ENCODE data around the gene ANO7.

Gene ANO7

DNA sequence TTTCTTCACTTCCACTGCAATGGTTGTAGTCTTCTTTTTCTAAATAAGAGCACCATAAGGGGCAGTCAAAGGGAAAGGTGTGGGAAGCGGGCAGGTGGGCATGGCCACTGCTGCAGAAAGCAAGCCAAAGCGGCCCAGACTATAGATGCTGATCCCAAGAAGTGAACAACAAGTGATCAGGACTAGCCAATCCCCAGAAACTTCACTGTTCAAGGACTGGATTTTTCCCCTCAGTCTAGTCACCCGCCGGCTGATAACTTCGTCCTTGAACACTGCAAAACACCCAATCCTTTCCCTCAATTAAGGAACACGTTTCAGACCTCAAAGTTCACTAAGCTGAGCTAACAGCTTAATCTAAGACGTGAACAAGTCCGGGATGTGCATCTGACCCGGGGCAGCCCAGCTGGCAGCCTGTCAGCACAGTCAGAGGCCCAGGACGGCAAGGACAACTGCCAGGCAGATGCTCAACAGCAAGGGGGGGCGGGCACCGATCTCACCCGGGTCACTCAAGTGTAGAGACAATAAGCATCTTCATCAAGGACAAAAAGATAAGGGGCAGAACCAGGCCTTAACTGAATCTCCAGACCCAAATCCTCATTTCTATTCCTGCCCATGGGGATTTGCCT, 67.2 kb downstream of the ANO7 start:
- no peak for DNase-seq

GRCh38 chr2:241256168-241256545, 67.7 kb downstream of the ANO7 start:
- DNase-seq: no peak

GRCh38 chr2:241257419-241258032, 69.0 kb downstream of the ANO7 start:
- no peak for DNase-seq

DNA sequence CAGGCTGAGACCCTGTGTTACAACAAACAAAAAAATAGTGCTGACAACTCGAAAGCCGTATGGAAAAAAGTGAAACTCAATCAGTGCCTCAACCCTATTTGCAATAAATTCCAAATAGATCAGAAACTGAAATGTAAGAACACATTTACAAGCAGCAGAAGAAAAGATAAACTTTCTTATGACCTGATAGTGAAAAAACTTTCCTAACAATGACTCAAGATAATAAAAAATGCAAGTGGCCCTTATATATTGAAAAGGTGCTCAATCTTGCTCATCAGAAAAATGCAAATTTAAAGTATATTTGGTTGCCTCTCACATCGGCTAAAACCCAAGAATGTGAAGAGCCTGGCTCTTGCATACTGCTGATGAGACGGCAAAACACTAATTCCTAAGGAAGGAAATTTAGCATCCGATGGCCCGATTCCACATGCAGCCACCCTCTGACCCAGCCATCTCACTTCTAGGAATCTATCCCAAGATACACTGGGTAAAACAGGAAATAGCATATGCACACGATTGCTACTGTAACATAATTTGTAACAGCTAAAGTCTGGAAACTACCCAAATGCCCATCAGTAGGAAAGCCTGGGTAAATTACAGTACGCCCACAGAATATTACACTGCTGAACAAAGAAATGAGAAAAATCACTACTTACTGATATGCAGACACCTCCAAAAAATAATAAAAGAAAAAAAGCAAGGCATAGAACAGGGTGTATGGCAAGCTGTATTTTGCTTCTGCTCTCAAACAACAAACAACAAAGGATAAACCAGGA, 70.2 kb downstream of the ANO7 start:
- DNase-seq: no peak

DNA sequence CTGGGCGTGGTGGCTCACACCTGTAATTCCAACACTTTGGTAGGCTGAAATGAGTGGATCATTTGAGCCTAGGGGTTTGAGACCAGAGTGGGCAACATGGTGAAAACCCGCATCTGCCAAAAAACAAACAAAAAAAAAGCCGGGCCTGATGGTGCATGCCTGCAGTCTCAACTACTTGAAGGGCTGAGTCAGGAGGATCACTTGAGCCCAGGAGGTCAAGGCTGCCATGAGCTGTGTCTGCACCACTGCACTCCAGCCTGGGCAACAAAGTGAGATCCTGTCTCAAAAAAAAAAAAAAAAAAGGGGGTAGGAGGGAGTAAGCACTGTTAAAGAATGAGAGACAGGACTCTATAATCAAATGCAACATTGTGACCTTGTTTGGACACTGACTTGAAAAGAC, 72.4 kb downstream of the ANO7 start:
- DNase-seq: no peak

- no peak for DNase-seq
Observed at GRCh38 chr2:241261628-241262027, 73.2 kb downstream of the ANO7 start.

DNA sequence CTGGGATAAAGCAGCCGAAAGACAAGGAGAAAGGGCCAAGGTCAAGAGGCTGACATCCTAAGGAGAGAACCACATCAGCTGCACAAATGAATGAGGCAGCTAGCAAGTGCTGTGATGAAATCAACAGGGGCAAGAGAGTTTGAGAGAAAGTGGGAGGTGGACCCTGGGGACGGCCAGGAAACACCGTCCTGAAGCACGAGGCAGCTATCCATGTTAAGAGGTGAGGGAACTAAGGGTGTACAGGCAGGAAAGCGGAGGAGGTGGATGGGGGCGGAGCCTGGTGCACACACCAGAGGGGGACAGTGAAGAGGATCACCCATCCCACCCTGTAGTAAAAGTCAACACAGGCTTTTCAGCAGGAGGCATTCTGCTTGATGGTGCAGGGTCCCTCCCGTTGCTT, 74.6 kb downstream of the ANO7 start:
- no peak for DNase-seq

GRCh38 chr2:241265506-241265905, 77.0 kb downstream of the ANO7 start:
- DNase-seq: no peak

DNA sequence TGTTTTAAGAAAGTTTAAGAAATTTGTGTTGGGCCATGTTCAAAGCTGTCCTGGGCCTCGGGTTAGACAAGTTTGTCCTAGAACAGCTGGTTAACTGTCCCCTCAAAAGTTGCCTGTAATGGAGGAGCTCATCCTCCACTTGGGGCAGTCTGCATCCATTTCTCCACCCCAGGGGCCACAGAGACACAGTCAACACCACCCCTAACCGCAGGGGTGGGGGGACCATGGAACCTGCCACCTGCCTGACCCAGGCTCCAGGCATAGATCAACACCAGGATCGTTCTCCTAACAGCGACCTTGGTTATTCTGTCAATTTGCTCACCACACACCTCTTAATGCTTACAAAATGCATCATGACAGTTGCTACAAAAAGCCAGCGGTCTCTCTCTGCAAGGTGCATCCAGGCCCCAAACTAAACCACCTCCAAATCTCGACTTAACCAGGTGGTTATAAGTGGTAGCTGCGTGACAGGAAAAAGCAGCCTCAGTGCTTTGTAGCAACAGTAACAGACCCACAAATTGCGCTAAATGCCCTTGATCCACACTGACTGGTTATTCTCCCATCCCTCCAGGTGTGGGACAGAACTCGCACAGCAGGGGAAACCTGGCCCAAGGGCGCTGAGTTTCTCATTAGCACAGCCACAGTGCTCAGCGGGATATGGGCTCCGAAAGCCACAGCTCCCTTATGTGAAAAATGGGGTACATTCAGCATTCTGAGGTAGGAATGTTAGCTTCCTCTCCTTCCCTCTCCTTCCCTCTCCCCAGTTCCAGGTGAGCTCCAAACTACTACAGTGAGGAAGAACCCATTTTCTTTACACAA, 79.0 kb downstream of the ANO7 start:
- DNase-seq: no peak

DNA sequence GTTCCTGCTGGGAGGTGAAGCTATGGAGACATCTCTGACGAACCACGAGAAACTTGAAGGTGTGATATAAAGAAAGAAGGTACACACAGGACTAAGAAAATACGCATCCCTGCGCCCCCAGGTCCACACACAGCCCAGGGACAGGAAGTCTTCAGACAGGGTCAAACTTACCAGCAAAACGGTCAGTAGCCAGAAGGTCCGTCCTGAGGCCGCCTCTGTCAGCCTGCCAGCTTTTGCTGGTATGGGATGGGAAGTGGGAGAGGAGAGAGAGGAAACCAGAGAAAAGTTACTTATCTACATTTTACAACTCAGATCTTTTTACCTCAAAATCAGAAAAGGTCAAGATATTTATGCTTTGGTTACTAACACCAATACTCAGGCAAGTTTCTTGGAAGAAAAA, 79.8 kb downstream of the ANO7 start:
- DNase-seq: no peak

DNA sequence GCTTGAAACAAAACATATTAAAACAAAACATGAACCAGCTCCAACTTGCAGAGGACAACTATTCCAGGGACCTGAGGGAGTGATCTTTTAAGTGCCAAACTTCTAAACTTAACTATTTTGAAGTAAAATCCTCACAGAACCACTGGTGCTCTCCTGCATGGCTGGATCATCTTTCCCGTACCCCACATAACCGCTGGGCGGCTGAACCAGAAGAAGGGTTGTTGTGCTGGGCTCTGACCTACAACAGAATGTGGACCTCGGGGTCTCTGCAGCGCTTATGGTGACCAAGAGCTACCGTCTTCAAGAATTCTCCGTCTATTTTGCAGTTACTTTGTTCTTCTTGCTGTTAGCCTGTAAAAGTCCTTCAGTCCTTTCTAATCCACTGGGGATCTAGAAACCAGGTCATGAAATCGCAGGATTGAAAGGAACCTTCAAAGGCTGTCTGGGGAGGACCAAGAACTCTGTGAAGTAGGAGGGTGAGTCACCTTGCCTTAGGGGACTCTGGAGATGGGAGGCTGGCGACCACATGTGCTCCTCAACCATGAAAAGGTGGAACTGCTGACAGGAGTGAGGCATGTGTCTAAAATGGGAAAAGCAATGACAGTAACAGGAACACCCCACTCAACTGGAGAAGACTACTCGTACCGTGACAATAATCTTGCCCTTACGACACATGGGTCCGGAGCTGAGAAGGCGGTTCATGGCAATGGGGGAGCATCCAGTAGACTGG, 80.4 kb downstream of the ANO7 start:
- no peak for DNase-seq

DNA sequence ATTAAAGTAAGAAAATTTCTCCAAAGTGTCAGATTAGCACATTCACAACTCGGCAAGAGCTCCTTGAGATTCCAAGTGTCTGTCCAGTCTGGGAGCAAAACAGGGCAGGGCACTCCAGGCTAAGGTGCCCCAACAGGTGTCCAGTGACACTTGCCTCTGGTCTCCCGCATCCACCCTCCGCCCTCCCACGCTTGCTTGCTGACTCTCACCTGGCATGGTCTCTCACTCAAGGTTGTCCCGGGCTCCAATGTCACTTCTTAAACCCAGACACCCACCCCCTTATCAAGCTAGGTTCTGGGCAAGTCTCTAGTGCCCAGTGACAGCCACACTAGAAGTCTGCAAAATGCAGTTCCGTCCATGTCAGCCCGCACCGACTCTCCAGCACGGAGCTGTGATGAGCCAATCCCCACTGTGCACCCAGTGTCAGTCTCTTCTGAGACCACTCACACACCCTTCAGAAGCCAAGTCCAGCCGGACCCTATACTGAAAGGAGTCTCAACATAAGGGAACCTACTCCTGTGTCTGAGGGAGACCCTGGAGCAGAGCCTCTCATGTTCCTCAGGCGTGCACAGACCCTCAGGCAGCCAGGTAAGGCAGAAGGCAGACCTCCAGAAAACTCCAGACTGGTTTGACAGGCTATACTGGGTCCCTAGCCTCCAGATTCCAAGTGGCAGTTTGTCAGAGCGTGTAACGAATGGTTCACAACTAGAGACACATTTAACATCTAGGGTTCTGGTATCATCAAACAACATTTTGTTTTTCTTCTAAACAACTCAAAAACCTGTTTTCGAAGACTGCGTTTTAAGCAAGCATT, 81.4 kb downstream of the ANO7 start:
- no peak for DNase-seq

GRCh38 chr2:241270531-241270930, 82.1 kb downstream of the ANO7 start:
- DNase-seq: no peak

- DNase-seq: no peak
Observed at GRCh38 chr2:241271706-241272302, 83.3 kb downstream of the ANO7 start.

DNA sequence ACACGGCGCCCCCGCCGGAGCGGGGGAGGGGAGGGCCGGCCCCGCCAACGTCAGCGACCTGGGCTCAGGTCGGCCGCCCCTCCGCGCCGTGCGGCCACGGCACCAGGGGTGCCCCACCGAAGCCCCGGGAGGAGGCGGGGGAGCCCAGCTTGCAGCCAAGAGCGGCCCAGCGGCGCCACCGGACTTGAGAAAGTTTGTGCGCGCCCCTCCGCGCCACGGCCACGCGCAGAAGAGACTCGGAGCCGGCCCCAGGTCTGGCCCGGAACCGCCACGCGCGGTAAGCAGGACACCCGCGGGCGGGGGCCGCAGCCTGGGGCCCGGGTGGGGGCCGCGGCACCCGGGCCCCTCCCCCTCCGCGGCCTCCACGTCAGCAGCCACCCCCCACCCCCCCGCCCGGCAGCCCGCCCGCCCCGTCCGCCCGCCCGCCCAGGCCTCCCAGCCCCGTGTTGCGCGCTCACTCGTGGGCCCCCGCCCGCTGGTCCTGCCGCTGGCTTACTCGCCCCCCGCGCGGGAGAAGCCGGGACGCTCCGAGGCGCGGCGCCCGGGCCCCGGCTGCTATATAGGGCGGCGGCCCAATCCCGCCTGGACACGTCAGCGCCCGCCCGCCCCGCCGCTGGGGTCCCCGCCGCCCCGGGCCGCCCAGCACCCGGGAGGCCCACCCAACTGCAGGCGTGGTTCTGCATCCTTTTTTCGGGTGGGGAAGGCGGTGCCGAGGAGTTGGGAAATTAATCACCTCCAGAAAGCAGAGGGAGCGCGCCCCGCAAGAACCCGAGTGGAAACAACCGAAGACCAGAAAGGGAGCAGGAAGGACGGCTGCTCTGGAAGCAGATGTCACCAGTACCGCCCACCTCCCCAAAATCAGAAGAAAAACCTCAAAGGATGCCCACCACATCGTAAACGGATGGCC, 84.1 kb downstream of the ANO7 start:
- DNase-seq: no peak

DNA sequence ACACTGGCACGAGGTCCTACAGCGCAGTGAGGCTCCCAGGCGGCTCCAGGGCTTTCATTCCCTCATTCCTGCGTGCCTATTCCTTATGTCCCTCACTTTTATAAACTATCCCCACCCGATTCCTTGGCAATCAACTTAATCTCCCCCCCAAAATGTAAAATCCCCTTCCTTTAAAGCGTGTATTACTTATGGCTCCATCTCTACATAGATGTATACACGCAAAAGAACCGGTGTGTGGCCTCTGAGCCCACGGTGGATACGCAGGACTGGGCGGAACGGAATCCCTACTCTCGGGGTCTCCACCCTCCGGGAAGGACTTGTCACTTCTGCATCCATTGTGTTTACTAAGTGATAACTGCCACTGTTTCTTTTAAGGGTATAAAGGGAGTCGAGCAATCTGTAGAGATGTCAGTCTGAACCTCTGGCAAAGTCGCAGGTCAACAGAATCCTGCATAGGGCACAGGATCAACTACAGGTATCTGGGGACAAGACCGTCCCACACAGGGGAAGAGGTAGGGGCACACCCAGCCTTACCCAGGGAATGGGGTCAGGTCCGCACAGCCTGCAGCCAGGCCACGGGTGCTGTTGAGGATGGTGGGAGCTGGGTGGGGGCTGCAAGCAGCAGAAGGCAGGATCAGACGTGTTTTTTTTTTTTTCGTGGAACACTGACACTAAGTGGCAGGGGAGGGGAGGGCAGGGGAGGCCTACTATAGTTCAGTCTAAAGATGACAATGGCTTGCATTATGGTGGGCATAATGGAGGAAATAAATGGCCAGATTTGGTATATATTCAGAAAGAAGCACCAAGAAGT, 84.9 kb downstream of the ANO7 start:
- DNase-seq: no peak

DNA sequence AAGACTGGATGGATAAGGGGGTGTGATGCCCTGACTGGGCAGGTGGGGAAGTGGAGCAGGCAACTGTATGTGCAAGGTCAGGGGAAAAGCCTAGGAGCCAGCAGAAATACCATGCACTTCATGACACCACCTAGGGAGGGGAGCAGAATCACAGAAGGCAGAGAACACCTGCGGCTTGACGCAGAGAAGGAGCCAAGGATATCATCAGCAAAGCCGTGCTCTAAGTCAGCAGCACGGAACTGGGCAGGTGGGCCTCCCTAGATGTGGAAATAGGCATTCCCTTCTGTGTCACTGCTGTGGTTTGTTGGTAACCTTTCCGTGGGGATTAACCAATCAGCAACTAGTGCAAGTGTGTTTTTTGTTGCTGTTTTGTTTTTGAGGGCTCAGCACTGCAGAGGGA, 85.7 kb downstream of the ANO7 start:
- DNase-seq: no peak

All from DMS 273 treated with DMSO at 0.1 percent for 48 hours (cell line).